GM18858 (cell line): Measurements from ENCODE around the gene OPCML.

ENCODE experiments used
- ATAC-seq: cut with Tn5 transposase; IDR thresholded peaks from one replicate; pipeline ENCODE4 v1.9.1; 2021; ENCODE audit not compliant: unreplicated experiment

The OPCML gene

GRCh38 chr11:132777067-132777975, 755.0 kb downstream of the OPCML start:
- no peak for ATAC-seq

GRCh38 chr11:132773751-132774150, 758.5 kb downstream of the OPCML start:
- ATAC-seq = no peak

- no peak for ATAC-seq
Observed at GRCh38 chr11:132772703-132773545, 759.4 kb downstream of the OPCML start.

GRCh38 chr11:132771746-132772145, 760.6 kb downstream of the OPCML start:
- ATAC-seq = no peak

GRCh38 chr11:132770829-132771530, 761.3 kb downstream of the OPCML start:
- no peak for ATAC-seq

GRCh38 chr11:132763503-132763902, 768.8 kb downstream of the OPCML start:
- no peak for ATAC-seq

GRCh38 chr11:132755934-132756333, 776.4 kb downstream of the OPCML start:
- ATAC-seq = no peak

- no peak for ATAC-seq
Observed at GRCh38 chr11:132751516-132752250, 780.6 kb downstream of the OPCML start.

- no peak for ATAC-seq
Observed at GRCh38 chr11:132746305-132746704, 786.0 kb downstream of the OPCML start.

- no peak for ATAC-seq
Observed at GRCh38 chr11:132745306-132745705, 787.0 kb downstream of the OPCML start.

GRCh38 chr11:132744771-132745170, 787.5 kb downstream of the OPCML start:
- ATAC-seq = no peak

GRCh38 chr11:132743601-132744000, 788.7 kb downstream of the OPCML start:
- ATAC-seq = no peak

GRCh38 chr11:132742929-132743328, 789.4 kb downstream of the OPCML start:
- ATAC-seq = no peak

GRCh38 chr11:132734217-132734616, 798.1 kb downstream of the OPCML start:
- ATAC-seq = no peak

- ATAC-seq = no peak
Observed at GRCh38 chr11:132728026-132728425, 804.3 kb downstream of the OPCML start.

- no peak for ATAC-seq
Observed at GRCh38 chr11:132721526-132721925, 810.8 kb downstream of the OPCML start.

- no peak for ATAC-seq
Observed at GRCh38 chr11:132719684-132720083, 812.6 kb downstream of the OPCML start.

GRCh38 chr11:132718711-132719671, 813.3 kb downstream of the OPCML start:
- peak; percentile 53 for ATAC-seq

- ATAC-seq = no peak
Observed at GRCh38 chr11:132717824-132718223, 814.5 kb downstream of the OPCML start.
